Mesodermal cell (in vitro differentiated cells): ENCODE data around the gene ISCA1.
"Not testable (repeated sequence)": the region's sequence is repeated elsewhere in the genome, so short reads cannot be mapped to it uniquely, and the experiment has no call there.

Experiments used
- H3K27ac ChIP-seq: 2 replicates; pipeline ENCODE4 v1.7.0; 2013; ENCODE audit warnings: mild to moderate bottlenecking, low read depth, low read length, moderate library complexity; ENCODE audit not compliant: severe bottlenecking
- H3K36me3 ChIP-seq: 2 replicates; pipeline ENCODE4 v1.7.1; 2013; ENCODE audit warnings: mild to moderate bottlenecking, low read length, moderate library complexity; ENCODE audit not compliant: control insufficient read depth, insufficient read depth
- H3K4me1 ChIP-seq: one replicate; pipeline ENCODE4 v1.7.1; 2013; ENCODE audit warnings: mild to moderate bottlenecking, low read length; ENCODE audit not compliant: insufficient read depth, control insufficient read depth, poor library complexity, severe bottlenecking
- H3K4me3 ChIP-seq: 2 replicates; pipeline ENCODE4 v1.7.0; 2013; ENCODE audit warnings: low read length, control low read depth, mild to moderate bottlenecking; ENCODE audit not compliant: insufficient read depth, poor library complexity, severe bottlenecking; ENCODE audit errors: extremely low read depth
- H3K9me3 ChIP-seq: 2 replicates; pipeline ENCODE4 v1.7.1; 2013; ENCODE audit warnings: mild to moderate bottlenecking, low read length, moderate library complexity; ENCODE audit not compliant: control insufficient read depth
- WGBS, 2 experiments: methylation state at CpG; one replicate each; pipeline ENCODE4 v1.1.5; 2013; ENCODE audit warnings: missing lambda C conversion rate in 2 of 2; ENCODE audit not compliant: insufficient coverage in 2 of 2; 5-methylcytosine and 5-hydroxymethylcytosine counted together

Gene ISCA1

GRCh38 chr9:86315078-86315477, 32.7 kb upstream of the ISCA1 start:
- H3K4me3 ChIP-seq: no peak overlapping the region
- peaks cover 76% of the 10 kb centered on the region for H3K36me3 ChIP-seq
- peaks cover 4% of the 10 kb centered on the region for H3K9me3 ChIP-seq
- 100% methylated on average over 1 of the region's 2 CpGs; no CpG with 5 or more reads in 1 of the 2 experiments for WGBS, 2 experiments
- no peaks in the 10 kb centered on the region for H3K4me1 ChIP-seq
- no peak overlapping the region for H3K27ac ChIP-seq

DNA sequence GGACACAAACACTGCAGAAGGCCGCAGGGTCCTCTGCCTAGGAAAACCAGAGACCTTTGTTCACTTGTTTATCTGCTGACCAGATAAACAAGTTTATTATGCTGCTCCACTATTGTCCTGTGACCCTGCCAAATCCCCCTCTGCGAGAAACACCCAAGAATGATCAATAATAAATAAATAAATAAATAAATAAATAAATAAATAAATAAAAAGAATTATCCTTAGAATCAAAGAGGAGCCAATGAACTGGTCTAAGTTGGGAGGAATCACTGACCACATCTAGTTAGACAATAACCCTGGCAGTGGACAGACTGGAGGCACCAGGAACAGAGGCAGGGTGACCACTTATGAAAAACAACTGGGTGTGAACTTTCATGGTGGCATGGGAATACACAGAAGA, 30.6 kb upstream of the ISCA1 start:
- H3K36me3 ChIP-seq: peaks cover 73% of the 10 kb centered on the region
- not testable (repeated sequence) for H3K4me1 ChIP-seq, H3K27ac ChIP-seq, H3K4me3 ChIP-seq, H3K9me3 ChIP-seq
- no CpG with 5 or more reads among the region's 2 CpGs for WGBS, 2 experiments

- H3K36me3 ChIP-seq: peaks cover 62% of the 10 kb centered on the region
- WGBS, 2 experiments: no CpG with 5 or more reads among the region's 1 CpG
- peaks cover 1% of the 10 kb centered on the region for H3K4me1 ChIP-seq
- peaks cover 4% of the 10 kb centered on the region for H3K9me3 ChIP-seq
- no peak overlapping the region for H3K4me3 ChIP-seq
- no peak overlapping the region for H3K27ac ChIP-seq
Observed at GRCh38 chr9:86308687-86309086, 26.3 kb upstream of the ISCA1 start.

GRCh38 chr9:86304236-86304730, 21.9 kb upstream of the ISCA1 start:
- Histone ChIP-seq H3K36me3 (peaks cover 66% of the 10 kb centered on the region), H3K4me1 (peaks cover 2% of the 10 kb centered on the region), H3K4me3 (no peak overlapping the region), H3K9me3 (no peaks in the 10 kb centered on the region), H3K27ac (no peak overlapping the region)
- 100% methylated on average over 1 of the region's 3 CpGs for WGBS, 2 experiments

DNA sequence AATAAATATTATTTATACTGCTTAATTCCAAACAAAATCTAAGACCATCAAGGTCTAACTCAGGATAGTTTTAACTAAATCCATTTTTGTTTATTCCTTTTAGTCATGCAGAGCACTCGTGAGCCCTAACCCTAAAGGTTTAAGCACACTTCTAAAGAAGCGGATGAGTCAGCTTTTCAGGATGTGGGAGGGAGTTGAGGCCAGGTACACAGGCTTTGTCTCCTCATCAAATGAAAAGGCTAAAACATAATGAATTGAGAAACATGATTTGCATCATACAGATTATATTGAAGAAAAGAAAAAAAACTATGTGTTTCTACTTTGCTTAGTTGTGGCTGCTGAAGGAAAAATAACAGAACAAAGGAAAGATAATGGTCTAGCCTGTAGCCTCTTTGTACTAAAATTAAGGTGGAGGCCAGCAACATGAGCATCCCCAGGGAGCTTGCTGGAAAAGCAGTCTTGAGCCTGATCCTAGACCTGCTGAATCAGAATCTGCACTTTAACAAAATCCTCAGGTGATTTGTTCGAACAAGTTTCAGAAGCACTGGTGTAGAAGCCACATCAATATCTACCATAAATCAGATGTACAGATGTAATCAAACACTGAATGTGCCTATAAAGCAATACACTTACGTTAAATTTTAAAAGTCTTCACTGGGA, 21.1 kb upstream of the ISCA1 start:
- Histone ChIP-seq H3K36me3 (peaks cover 70% of the 10 kb centered on the region), H3K4me3 (no peak overlapping the region), H3K4me1 (peaks cover 2% of the 10 kb centered on the region), H3K9me3 (no peaks in the 10 kb centered on the region), H3K27ac (peak overlapping the region; percentile 3)
- WGBS, 2 experiments: 71% methylated on average over 1 of the region's 4 CpGs; no CpG with 5 or more reads in 1 of the 2 experiments

- H3K9me3 ChIP-seq: no peaks in the 10 kb centered on the region
- H3K36me3 ChIP-seq: peaks cover 67% of the 10 kb centered on the region
- no peak overlapping the region for H3K4me3 ChIP-seq
- H3K27ac ChIP-seq: no peak overlapping the region
- no CpG with 5 or more reads among the region's 1 CpG for WGBS, 2 experiments
- peaks cover 2% of the 10 kb centered on the region for H3K4me1 ChIP-seq
Observed at GRCh38 chr9:86301686-86302085, 19.3 kb upstream of the ISCA1 start.

DNA sequence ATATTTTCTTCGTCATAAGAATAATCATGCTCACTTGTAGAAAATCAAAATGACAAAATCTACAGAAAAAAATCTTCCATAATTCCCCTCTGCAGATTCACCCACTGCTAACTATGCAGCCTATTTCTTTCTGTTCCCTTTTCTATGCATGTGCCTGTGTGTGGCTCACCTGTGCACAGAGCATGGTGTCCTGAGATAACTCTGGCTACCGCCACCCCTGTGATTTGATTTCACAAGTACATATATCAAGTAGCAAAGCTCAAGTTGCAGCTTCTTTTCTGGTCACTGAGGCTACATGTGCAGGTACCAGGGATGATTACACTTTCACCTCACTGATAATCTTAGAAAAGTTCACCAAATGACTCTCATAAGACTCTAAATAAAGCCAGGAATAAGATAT, 18.4 kb upstream of the ISCA1 start:
- no peak overlapping the region for H3K27ac ChIP-seq
- no peaks in the 10 kb centered on the region for H3K9me3 ChIP-seq
- H3K4me3 ChIP-seq: no peak overlapping the region
- WGBS, 2 experiments: 83% methylated on average over 1 of the region's 2 CpGs; no CpG with 5 or more reads in 1 of the 2 experiments
- H3K4me1 ChIP-seq: peaks cover 2% of the 10 kb centered on the region
- H3K36me3 ChIP-seq: peaks cover 66% of the 10 kb centered on the region

GRCh38 chr9:86298873-86299272, 16.5 kb upstream of the ISCA1 start:
- Histone ChIP-seq H3K36me3 (peaks cover 64% of the 10 kb centered on the region), H3K27ac (no peak overlapping the region), H3K9me3 (no peaks in the 10 kb centered on the region), H3K4me3 (no peak overlapping the region), H3K4me1 (peaks cover 2% of the 10 kb centered on the region)
- WGBS, 2 experiments: 89 to 94% methylated on average over 10 to 11 of the region's 11 CpGs

DNA sequence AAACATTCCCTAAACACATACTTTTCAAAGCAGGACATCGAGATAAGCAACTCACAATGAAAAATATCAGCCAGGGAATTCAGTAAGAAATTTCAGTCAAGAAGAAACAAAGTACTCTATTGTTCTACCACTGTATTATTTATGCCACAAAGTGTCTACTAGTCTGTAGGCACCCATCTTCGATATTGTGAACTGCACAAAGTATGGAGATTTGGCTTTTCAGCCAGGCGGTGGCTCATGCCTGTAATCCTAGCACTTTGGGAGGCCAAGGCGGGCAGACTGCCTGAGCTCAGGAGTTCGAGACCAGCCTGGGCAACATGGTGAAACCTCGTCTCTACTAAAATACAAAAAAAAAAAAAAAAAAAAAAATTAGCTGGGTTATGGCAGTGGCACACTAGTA, 8.0 kb upstream of the ISCA1 start:
- H3K27ac ChIP-seq, H3K4me3 ChIP-seq, H3K9me3 ChIP-seq, H3K4me1 ChIP-seq, H3K36me3 ChIP-seq: not testable (repeated sequence)
- WGBS, 2 experiments: 85 to 91% methylated on average over 2 to 4 of the region's 6 CpGs

DNA sequence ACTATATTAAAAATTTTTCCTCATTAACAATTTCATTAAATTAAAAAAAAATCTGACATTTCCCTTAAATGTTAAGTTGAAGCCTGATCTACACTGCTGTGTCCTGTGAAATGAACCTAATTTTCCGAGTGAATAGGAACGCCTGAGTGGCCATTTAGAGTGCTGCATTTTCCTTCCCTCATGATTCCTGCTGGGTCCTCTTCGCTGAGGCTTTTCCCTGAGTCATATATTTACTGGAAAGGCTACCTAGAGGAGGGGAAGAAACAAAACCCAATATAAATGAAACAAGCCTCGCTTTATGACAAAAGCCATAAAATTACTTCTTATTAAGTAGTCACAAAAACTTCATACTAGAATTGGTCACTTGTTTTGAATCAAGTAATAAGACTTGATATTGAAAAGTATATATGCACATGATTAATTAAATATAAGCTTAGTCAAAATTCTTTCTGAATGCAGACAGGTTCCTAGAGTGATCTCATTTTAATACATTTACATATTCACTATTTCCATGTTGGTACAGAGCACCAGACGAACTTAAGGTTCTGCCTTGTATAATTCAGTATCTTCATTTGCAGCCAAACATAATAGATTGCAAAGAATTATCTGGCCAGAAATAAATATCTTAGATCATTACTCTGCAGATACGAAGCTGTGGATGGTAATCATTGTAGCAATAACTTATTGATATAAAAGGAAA, 6.3 kb upstream of the ISCA1 start:
- H3K36me3 ChIP-seq: peaks cover 7% of the 10 kb centered on the region
- H3K4me3 ChIP-seq: no peak overlapping the region
- no peaks in the 10 kb centered on the region for H3K4me1 ChIP-seq
- WGBS, 2 experiments: 41% methylated on average over 2 of the region's 6 CpGs; no CpG with 5 or more reads in 1 of the 2 experiments
- no peaks in the 10 kb centered on the region for H3K9me3 ChIP-seq
- H3K27ac ChIP-seq: no peak overlapping the region

- Histone ChIP-seq H3K4me1 (no peaks in the 10 kb centered on the region), H3K36me3 (peaks cover 5% of the 10 kb centered on the region), H3K4me3 (no peak overlapping the region), H3K9me3 (no peaks in the 10 kb centered on the region), H3K27ac (no peak overlapping the region)
- WGBS, 2 experiments: 20 to 30% methylated on average over 3 to 4 of the region's 7 CpGs
Observed at GRCh38 chr9:86287013-86287412, 4.7 kb upstream of the ISCA1 start.
